Endometrium (tissue), 2 donors: Measurements from ENCODE around the gene HDAC4.
A peak's percentile ranks its signal among the peaks of the same experiment; 100 is the strongest.

Source experiments
- FAIRE-seq: peaks from 2 replicates; lab custom pipeline; 2012; peaks lifted over from hg19 to GRCh38; lab: Jason Lieb, UNC
- donor health status: control.
- donor health status: control.

Gene HDAC4

GRCh38 chr2:239265681-239266433 lies 135.0 kb downstream of the HDAC4 start:
- no peak for FAIRE-seq

GRCh38 chr2:239264838-239265651 lies 135.8 kb downstream of the HDAC4 start:
- peak; percentile 74 for FAIRE-seq

- FAIRE-seq: no peak
These were observed 136.4 kb downstream of the HDAC4 start for GRCh38 chr2:239264492-239264837.

- FAIRE-seq: no peak
These were observed 136.9 kb downstream of the HDAC4 start for GRCh38 chr2:239263669-239264491.

- FAIRE-seq: no peak
These were observed 137.6 kb downstream of the HDAC4 start for GRCh38 chr2:239263231-239263630.

- no peak for FAIRE-seq
These were observed 138.2 kb downstream of the HDAC4 start for GRCh38 chr2:239262484-239263230.

GRCh38 chr2:239261796-239262483 lies 138.9 kb downstream of the HDAC4 start:
- FAIRE-seq: peak; percentile 79

- FAIRE-seq: no peak
These were observed 139.5 kb downstream of the HDAC4 start for GRCh38 chr2:239261356-239261755.

- no peak for FAIRE-seq
These were observed 140.1 kb downstream of the HDAC4 start for GRCh38 chr2:239260546-239261327.

GRCh38 chr2:239259603-239260298 lies 141.1 kb downstream of the HDAC4 start:
- FAIRE-seq: no peak

- no peak for FAIRE-seq
These were observed 141.6 kb downstream of the HDAC4 start for GRCh38 chr2:239259173-239259572.

- no peak for FAIRE-seq
These were observed 142.6 kb downstream of the HDAC4 start for GRCh38 chr2:239258248-239258647.

- no peak for FAIRE-seq
These were observed 143.3 kb downstream of the HDAC4 start for GRCh38 chr2:239257511-239257937.

- no peak for FAIRE-seq
These were observed 144.5 kb downstream of the HDAC4 start for GRCh38 chr2:239256350-239256743.

GRCh38 chr2:239255628-239256349 lies 145.0 kb downstream of the HDAC4 start:
- no peak for FAIRE-seq

GRCh38 chr2:239255218-239255617 lies 145.6 kb downstream of the HDAC4 start:
- FAIRE-seq: no peak

GRCh38 chr2:239253701-239254436 lies 147.0 kb downstream of the HDAC4 start:
- FAIRE-seq: no peak

GRCh38 chr2:239253264-239253663 lies 147.6 kb downstream of the HDAC4 start:
- no peak for FAIRE-seq
